ENCODE measurements around the gene ABCC10.

DNA sequence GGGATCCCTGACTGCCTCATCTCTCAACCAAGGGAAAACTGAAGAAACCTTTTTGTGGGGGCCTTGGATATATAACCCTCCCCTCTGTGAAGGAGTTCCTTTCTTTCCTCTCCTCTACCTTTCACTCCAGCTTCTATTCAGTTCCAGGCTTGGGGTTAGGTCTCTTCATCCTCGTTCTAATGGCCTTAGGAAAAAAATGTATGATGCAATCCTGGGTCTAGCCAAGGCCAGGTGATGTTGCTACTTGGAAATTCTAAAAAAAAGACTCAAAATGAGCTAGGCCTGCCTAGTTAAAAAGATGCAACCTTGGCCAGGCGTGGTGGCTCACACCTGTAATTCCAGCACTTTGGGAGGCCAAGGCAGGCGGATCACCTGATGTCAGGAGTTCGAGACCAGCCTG is 7.6 kb downstream of the ABCC10 start:
- TF ChIP-seq CTCF (IDR thresholded peaks at IDR 0.05; ENCODE audit: low read depth, low read length, poor library complexity, severe bottlenecking) = no peak
- TF ChIP-seq EZH2phosphoT487 (IDR thresholded peaks at IDR 0.05; ENCODE audit: borderline replicate concordance, low read length) = no peak

Measured in DOHH2 (cell line).